Measurements from ENCODE around the gene P2RX7. TPM values are rescaled to one million over a fixed set of nuclear protein-coding genes. Genes with fewer than 3 reads are reported as not detected.

The P2RX7 gene
- total RNA-seq, 1 donor from 2014 or later, result 0.12 TPM

- no peaks in the 10 kb centered on the region for H3K27me3 Mint-ChIP-seq (ENCODE audit: low read depth)
Measured at GRCh38 chr12:121233628-121234020, 100.9 kb downstream of the P2RX7 start.

GRCh38 chr12:121236776-121237175 is 104.1 kb downstream of the P2RX7 start:
- TF ChIP-seq CTCF (conservative IDR thresholded peaks at IDR 0.05), result no peak
- DNase-seq (ENCODE audit: low read depth, low spot score), result no peak
- Mint-ChIP-seq H3K36me3 (ENCODE audit: low read depth) (peaks cover 2% of the 10 kb centered on the region), H3K4me1 (peaks cover 11% of the 10 kb centered on the region), H3K27me3 (ENCODE audit: low read depth) (no peaks in the 10 kb centered on the region), H3K27ac (ENCODE audit: unreplicated experiment) (no peak overlapping the region), H3K4me3 (no peak overlapping the region), H3K9me3 (no peaks in the 10 kb centered on the region)

More at GRCh38 chr12:121233628-121234020, 100.9 kb downstream of the P2RX7 start:
- Mint-ChIP-seq H3K9me3 (no peaks in the 10 kb centered on the region), H3K27ac (ENCODE audit: unreplicated experiment) (no peak overlapping the region), H3K36me3 (ENCODE audit: low read depth) (no peaks in the 10 kb centered on the region), H3K4me1 (peaks cover 4% of the 10 kb centered on the region), H3K4me3 (no peak overlapping the region)
- DNase-seq (ENCODE audit: low read depth, low spot score), result no peak
- no peak for TF ChIP-seq CTCF (conservative IDR thresholded peaks at IDR 0.05)

- TF ChIP-seq CTCF (conservative IDR thresholded peaks at IDR 0.05), result no peak
Measured at GRCh38 chr12:121237415-121237814, 104.7 kb downstream of the P2RX7 start.

More at GRCh38 chr12:121237415-121237814, 104.7 kb downstream of the P2RX7 start:
- Mint-ChIP-seq H3K4me3 (no peak overlapping the region), H3K27me3 (ENCODE audit: low read depth) (no peaks in the 10 kb centered on the region), H3K27ac (ENCODE audit: unreplicated experiment) (no peak overlapping the region), H3K9me3 (no peaks in the 10 kb centered on the region), H3K36me3 (ENCODE audit: low read depth) (peaks cover 2% of the 10 kb centered on the region), H3K4me1 (peaks cover 11% of the 10 kb centered on the region)
- no peak for DNase-seq (ENCODE audit: low read depth, low spot score)

Other genes with a start within 250 kb of the P2RX7 start
- 56.8 and 65.1 TPM in 2 replicates for gene SPPL3, start 228.5 kb upstream of the P2RX7 start, total RNA-seq
- not detected in 2 replicates for gene HNF1A, start 154.3 kb upstream of the P2RX7 start, total RNA-seq
- 25.3 and 25.8 TPM in 2 replicates for gene C12orf43, start 116.4 kb upstream of the P2RX7 start, total RNA-seq
- gene OASL, start 93.6 kb upstream of the P2RX7 start, total RNA-seq, result not detected in 2 replicates
- gene P2RX4, start 77.3 kb downstream of the P2RX7 start, total RNA-seq, result 7.8 and 10.8 TPM in 2 replicates
- 40.4 and 43.1 TPM in 2 replicates for gene CAMKK2, start 163.8 kb downstream of the P2RX7 start, total RNA-seq
- gene ANAPC5, start 219.5 kb downstream of the P2RX7 start, total RNA-seq, result 111 TPM in 2 replicates

All from neural crest cell (in vitro differentiated cells).